Left lung (tissue), 10 donors: ENCODE data around the gene XYLT2. TPM values are rescaled to one million over a fixed set of nuclear protein-coding genes. Genes with fewer than 3 reads are reported as not detected.
"Not testable (repeated sequence)": the region's sequence is repeated elsewhere in the genome, so short reads cannot be mapped to it uniquely, and the experiment has no call there.

Source experiments
- ATAC-seq: fragments of 200-7000 bp; cut with Tn5 transposase; one replicate; pipeline ENCODE4 v1.9.1; 2020; ENCODE audit warnings: moderate library complexity
- DNase-seq, 4 donors: peaks; one replicate each; pipeline ENCODE4 v3.0.0-alpha.2; 2013 to 2020
- H3K27ac ChIP-seq, 2 donors: fragments of 200-600 bp; sonication (generic) in 1 of 2; one replicate each; pipeline versions ENCODE4 v1.5.0 to v1.8.0; 2020 to 2021
- H3K27me3 ChIP-seq, 2 donors: fragments of 200-600 bp; sonication (generic) in 1 of 2; one replicate each; pipeline versions ENCODE4 v1.5.0 to v1.8.0; 2020 to 2021
- H3K36me3 ChIP-seq, 2 donors: fragments of 200-600 bp; sonication (generic) in 1 of 2; one replicate each; pipeline versions ENCODE4 v1.5.0 to v1.8.0; 2020 to 2021
- H3K4me1 ChIP-seq, 2 donors: fragments of 200-600 bp; one replicate each; pipeline ENCODE4 v1.8.0; 2021
- H3K4me3 ChIP-seq, 2 donors: fragments of 200-600 bp; sonication (generic) in 1 of 2; one replicate each; pipeline versions ENCODE4 v1.5.0 to v1.8.0; 2020 to 2021; ENCODE audit warnings: mild to moderate bottlenecking in 1 of 2
- H3K9me3 ChIP-seq, 2 donors: fragments of 200-600 bp; sonication (generic) in 1 of 2; one replicate each; pipeline versions ENCODE4 v1.5.0 to v1.8.0; 2020 to 2021
- CTCF ChIP-seq, 2 donors: fragments of 200-600 bp; sonication (generic) in 1 of 2; IDR thresholded peaks; one replicate each; pipeline versions ENCODE4 v1.5.0 to v1.8.0; 2021; ENCODE audit warnings: antibody characterized with exemption in 2 of 2
- intact Hi-C, 2 donors: fragments of 100-400 bp; cut with DNase I; formaldehyde crosslinking; loops; one replicate each; pipeline versions ENCODE4 v1.11.2 to v1.14.2; 2022
- polyA plus RNA-seq, 6 donors: library from polyadenylated mRNA; unstranded; fragments of 120-200 nt; gene quantifications; one replicate each; pipeline ENCODE4 v1.2.1, GENCODE V29; 2013; ENCODE audit not compliant: insufficient read length in 6 of 6
- total RNA-seq, 2 donors: library from RNA; stranded (reverse); fragmentation: NEBNext Ultra II Directional; extraction: Animal tissue kit (Norgen Biotek cat#: 25700); gene quantifications; one replicate each; pipeline ENCODE4 v1.2.1, GENCODE V29; 2021
- donor health status: DM: no; HTN: yes; CAD: no.
- donor health status: DM: no; HTN: no; CAD: no.

The XYLT2 gene
- total and polyA plus RNA-seq, 8 donors = 18.6 to 25.0 (median 21.4) TPM

GRCh38 chr17:50314456-50315011 lies 31.4 kb upstream of the XYLT2 start:
- Histone ChIP-seq H3K4me1 (no peaks in the 10 kb centered on the region), H3K9me3 (no peaks in the 10 kb centered on the region), H3K36me3 (no peaks in the 10 kb centered on the region), H3K27ac (no peak overlapping the region), H3K27me3 (peaks cover 0 to 17% of the 10 kb centered on the region in 2 donors), H3K4me3 (no peak overlapping the region)
- no peak for ATAC-seq
- TF ChIP-seq CTCF (IDR thresholded peaks at IDR 0.05) = no peak
- intact Hi-C loops = no loop called here
- no peak for DNase-seq

- H3K9me3 ChIP-seq = no peaks in the 10 kb centered on the region
- no peak overlapping the region for H3K27ac ChIP-seq
- no peaks in the 10 kb centered on the region for H3K36me3 ChIP-seq
- DNase-seq (no peak), ATAC-seq (no peak)
- intact Hi-C loops = no loop called here
- no peaks in the 10 kb centered on the region for H3K4me1 ChIP-seq
- peaks cover 0 to 17% of the 10 kb centered on the region in 2 donors for H3K27me3 ChIP-seq
- H3K4me3 ChIP-seq = no peak overlapping the region
- no peak for TF ChIP-seq CTCF (IDR thresholded peaks at IDR 0.05)
Measured at GRCh38 chr17:50316016-50316587, 29.8 kb upstream of the XYLT2 start.

- DNase-seq, ATAC-seq, H3K36me3 ChIP-seq, H3K4me1 ChIP-seq, H3K9me3 ChIP-seq, H3K27ac ChIP-seq, H3K4me3 ChIP-seq, intact Hi-C loops: not testable (repeated sequence)
- H3K27me3 ChIP-seq = peaks cover 0 to 15% of the 10 kb centered on the region in 2 donors
Measured at GRCh38 chr17:50316660-50317059, 29.3 kb upstream of the XYLT2 start.

- no peak overlapping the region for H3K27ac ChIP-seq
- no peak for ATAC-seq
- peaks cover 0 to 10% of the 10 kb centered on the region in 2 donors for H3K27me3 ChIP-seq
- no peaks in the 10 kb centered on the region for H3K9me3 ChIP-seq
- no peaks in the 10 kb centered on the region for H3K36me3 ChIP-seq
- no peaks in the 10 kb centered on the region for H3K4me1 ChIP-seq
- TF ChIP-seq CTCF (IDR thresholded peaks at IDR 0.05) = no peak
- no peak overlapping the region for H3K4me3 ChIP-seq
- no peak for DNase-seq
- intact Hi-C loops = no loop called here
Measured at GRCh38 chr17:50317121-50317520, 28.8 kb upstream of the XYLT2 start.

GRCh38 chr17:50318501-50319285 lies 27.2 kb upstream of the XYLT2 start:
- no peak for ATAC-seq
- Histone ChIP-seq H3K27ac (no peak overlapping the region), H3K36me3 (no peaks in the 10 kb centered on the region), H3K27me3 (no peaks in the 10 kb centered on the region), H3K9me3 (no peaks in the 10 kb centered on the region), H3K4me3 (no peak overlapping the region), H3K4me1 (no peaks in the 10 kb centered on the region)
- no peak for DNase-seq
- no peak for TF ChIP-seq CTCF (IDR thresholded peaks at IDR 0.05)
- intact Hi-C loops = no loop called here
